GM19452 (cell line): Measurements from ENCODE around the gene ZBTB7C.

Source experiments
- ATAC-seq: cut with Tn5 transposase; IDR thresholded peaks from one replicate; pipeline ENCODE4 v1.9.1; 2021; ENCODE audit not compliant: unreplicated experiment

ZBTB7C gene

GRCh38 chr18:48074929-48075706 is 334.1 kb downstream of the ZBTB7C start:
- ATAC-seq, result no peak

GRCh38 chr18:48073211-48073930 is 335.8 kb downstream of the ZBTB7C start:
- ATAC-seq, result no peak

DNA sequence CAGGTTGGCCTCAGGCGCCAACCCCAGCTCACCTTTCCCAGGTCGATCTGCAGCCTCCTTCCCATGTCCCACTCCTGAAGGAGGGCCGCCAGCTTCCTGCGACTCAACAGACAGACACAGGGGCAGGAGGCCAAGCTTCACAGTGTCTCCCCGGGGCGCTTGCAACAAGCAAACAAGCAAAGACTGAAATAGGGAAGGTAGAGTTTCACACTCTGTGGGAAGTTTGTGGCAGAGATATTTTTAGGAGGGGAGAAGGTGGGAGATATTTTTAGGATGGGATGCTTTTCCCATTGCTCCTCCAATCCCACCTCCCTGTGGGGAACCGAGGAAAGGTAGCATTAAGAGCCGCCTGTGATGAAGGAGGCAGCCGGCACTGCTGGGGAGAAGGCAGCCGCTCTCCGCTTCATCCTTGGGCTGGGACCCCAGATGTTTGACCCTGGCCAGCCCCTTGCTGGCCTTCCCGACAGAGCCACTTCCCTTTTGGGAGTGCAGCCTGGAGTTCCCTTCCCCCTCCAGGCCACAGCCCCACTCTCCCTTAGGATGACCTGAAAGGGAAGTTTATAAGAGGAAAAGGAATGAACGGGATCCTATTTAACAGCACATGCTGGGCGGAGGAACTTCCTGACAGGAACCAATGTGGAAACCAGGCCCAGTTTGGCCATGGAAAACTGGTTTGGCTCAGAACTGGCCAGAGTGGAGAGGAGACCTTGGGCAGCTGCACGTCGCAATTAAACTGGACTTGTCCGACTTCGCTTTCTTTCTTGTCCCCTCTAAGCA is 336.6 kb downstream of the ZBTB7C start:
- ATAC-seq, result no peak

GRCh38 chr18:48068916-48069445 is 340.2 kb downstream of the ZBTB7C start:
- no peak for ATAC-seq

DNA sequence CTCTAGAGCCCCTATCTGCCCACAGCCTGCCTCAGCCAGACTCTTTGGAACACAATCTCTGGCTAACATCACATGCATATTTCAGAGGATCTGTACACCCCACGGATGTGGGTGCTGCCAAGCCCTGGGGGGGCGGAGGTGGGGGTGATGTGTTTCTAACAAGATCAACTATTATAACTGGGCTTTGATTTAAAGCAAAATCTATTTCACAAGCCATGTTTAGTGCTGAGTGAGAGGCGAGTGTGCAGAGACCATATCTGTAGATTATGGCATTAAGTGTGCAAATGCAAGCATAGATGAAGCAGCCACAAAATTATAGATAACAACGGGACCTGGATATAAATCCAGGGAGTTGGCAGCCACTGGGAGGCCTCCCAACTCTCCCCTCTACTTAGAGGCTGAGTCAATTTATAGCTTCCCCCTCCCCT is 342.9 kb downstream of the ZBTB7C start:
- no peak for ATAC-seq

- no peak for ATAC-seq
Observed at GRCh38 chr18:48065601-48065995, 343.6 kb downstream of the ZBTB7C start.

DNA sequence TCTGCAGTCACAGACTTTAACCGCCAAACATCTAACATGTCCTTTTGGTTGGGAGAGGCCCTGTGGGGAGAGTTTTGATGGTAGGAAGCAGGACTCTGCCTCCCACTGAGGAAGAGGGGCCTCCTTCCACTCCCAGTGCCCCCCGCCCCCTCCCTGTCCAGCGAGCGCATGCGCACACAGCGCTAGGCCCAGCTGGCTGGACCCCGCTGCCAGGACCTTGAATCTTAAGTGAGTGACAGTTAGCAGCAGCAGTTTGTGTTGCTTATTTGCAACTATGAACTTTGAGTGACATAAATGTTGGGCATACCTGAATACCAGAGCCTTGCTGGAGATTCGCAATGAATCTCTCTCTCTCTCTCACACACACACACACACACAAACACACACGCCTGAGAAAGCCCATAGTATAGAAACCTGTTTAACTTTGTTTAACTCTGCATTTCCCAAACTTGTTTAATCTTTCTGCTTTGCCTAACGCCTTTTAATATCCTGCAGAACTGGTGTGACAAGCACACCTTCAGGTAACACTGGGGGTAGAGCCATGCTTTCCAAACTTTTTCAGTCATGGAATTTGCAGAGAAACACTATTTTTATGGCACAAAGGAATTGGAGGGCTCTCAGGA is 344.1 kb downstream of the ZBTB7C start:
- no peak for ATAC-seq

DNA sequence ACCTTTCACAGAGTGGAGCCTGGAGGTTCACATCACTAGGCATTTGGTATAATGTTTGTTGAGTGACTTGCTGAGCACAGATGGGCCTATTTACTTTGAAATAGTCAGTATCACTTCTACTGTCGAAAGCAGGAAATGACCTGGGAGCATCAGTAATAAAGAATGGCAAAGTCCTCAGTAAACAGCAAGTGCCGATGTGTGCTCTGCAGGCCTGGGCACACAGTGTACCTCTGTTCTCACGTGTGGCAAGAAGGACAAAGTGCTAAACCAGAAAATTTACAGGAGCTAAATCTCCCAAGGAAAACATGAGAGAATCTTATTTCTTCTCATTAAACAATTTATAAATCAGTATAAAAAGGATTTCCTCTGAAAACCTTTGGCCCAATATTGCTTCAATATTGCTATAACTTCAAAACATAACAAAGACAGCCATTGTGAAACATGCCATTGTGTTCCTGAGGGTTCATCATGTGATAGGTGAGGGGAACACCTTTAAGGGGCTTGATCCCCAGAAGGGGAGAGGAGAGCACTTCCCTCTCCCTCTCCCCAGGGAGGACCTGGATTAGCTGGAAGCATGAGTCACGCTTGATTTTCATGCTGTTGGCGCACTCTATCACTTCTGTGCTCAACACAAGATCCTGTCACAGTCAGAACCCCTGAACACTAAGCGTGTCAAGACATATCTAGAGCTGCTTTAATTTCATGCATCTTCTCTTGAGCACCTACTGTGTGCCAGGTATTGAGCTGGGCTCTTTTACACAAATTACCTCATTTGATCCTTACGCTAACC is 347.2 kb downstream of the ZBTB7C start:
- no peak for ATAC-seq

DNA sequence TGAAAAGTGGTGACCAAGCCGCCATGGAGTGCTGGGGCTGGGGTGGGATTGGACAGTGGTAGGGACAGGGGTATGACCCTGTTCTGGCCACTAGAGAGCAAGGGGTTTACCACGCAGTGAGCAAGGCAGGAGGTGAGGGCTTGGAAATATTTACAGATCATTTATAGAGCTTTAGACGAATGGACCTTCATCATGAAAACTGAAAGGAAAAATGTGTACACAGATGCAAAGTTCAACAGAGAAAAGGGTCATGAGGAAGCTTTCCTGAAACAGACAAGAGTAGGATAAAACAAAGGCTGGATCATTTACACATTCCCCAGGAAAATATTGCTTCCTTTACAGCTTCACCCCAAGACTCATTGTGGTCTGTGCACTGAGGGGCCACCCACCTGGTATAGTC is 348.2 kb downstream of the ZBTB7C start:
- ATAC-seq, result no peak

- ATAC-seq, result no peak
Observed at GRCh38 chr18:48060346-48060745, 348.8 kb downstream of the ZBTB7C start.

- ATAC-seq, result no peak
Observed at GRCh38 chr18:48059455-48060010, 349.6 kb downstream of the ZBTB7C start.

- no peak for ATAC-seq
Observed at GRCh38 chr18:48058486-48058885, 350.7 kb downstream of the ZBTB7C start.

- ATAC-seq, result no peak
Observed at GRCh38 chr18:48057018-48057417, 352.2 kb downstream of the ZBTB7C start.

DNA sequence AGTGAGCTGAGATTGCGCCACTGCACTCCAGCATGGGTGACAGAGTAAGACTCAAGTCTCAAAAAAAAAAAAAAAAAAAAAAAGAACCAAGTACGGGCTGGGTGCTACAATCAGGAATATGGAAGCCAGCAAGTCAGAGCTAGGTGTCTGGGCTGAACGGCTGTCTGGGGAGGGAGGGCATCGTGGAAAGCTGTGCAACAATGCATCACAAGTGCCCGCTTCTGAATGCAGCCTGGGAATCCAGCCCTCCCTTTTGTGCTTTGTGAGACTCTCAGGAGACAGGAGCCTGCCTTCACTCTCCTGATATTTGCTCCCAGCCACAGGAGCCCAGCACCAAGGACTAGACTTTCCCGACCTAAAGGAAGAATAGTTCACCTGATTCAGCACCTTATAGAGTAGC is 353.8 kb downstream of the ZBTB7C start:
- ATAC-seq, result no peak

DNA sequence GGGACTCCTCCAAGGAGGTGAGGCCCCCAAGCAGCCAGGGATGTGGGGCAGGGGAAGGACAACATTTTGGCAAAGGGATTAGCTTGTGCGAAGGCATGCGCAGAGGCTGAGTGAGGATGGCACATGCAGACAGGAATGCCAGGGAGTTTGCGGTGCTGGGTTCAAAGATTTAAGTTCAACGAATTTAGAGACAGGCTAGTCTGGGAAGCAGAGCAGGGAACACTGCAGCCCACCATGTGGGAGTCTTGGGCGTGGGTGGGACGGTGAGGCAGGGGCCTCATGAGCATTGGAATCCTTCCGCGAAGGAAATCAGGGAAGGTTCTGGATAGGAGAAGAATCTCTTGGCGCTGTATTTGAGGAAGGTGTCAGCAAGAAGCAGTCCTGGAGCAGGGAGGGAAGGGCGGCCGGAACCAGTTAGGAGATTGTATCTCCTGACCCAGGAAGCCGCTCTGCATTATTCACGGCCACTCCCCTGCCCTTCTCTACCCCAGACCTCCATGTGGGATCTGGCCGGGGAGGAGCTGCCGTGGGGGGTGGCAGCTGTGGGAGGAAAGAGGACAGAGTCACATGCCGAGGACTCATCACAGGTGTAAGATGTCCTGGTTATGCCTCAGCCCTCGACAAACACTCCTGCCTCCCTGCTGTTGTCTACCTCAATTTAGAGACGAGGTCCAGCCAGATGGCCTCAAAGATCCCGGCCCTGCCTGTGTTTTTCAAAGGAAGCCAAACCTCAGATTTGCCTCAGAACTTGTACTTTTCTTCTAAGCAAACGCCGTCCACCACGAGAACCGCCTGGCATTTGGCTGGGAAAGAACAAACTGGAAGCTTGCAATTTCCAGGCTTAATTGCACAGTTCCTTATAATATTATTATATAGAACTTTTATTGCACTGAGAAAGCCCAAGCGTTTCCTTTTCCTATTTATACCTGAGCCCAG is 355.0 kb downstream of the ZBTB7C start:
- ATAC-seq, result no peak

DNA sequence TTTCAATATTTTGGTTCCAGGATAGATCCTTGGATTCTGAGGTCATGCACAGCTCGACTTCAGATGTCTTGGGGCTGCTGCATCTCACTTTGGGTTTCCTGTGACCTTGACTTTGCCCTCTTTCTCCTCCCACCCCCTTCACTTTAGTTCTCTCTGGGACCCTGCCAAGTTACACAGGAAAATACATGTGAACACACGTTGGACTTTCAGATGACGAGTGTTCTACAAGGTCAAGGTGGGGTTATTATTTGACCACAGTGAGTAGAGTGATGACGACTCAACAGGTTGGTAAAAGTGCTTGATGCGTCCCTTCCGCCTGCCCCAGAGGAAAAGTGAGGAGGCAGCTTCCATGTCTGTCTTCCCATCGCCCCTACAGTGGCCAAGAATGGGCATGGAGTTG is 356.3 kb downstream of the ZBTB7C start:
- ATAC-seq, result no peak

DNA sequence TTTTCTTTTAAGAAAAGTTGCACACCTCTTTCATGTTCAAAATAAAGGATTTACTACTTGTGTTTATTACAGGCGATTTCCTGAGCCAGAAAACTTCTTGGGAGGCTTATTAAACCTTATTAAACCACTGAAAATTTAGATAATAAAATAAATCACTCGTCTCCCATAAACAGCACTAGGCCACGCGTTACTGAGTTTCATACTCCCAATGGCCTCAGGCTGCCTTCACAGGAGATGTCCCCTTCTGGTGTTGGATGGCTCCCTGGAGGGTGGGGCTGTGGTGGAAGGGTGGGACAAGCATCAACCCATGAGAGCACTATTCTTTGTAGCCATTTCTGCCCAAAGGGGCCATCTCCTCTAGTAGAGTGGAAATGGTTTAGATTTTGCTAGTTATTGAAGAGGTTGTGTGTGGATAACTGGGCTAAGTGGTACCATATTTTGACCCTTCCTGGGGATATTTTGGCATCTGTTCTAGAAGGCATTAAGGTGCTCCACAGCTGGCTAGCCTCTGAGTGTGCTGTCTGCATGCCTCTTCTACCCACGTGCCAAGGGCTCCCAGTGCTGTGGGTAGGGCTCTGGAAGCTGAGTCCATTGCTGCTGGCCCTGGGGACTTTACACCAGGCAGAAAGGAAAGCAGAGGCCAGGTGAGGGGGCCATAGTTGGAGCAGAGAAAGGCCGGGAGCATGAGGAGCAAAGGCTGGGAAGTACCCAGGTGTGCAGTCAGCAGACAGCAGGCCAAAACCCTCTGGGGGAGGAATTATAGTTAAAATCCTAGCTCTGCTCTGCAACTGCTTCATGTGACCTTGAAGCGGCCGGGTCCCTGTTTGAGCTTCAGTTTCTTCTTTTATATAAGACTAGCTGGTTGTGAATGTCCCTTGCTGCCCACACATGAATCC is 357.0 kb downstream of the ZBTB7C start:
- ATAC-seq, result no peak

GRCh38 chr18:48050176-48050575 is 359.0 kb downstream of the ZBTB7C start:
- ATAC-seq, result no peak
